HEK293 (cell line): ENCODE results near the gene SPTBN2.

ENCODE experiments used
- CTCF ChIA-PET: fragments of 350-600 bp; formaldehyde crosslinking; extraction: SDS; loops from one replicate; lab custom pipeline; 2021; ENCODE audit warnings: antibody characterized with exemption; lab: Yijun Ruan, JAX
- POLR2A ChIA-PET: fragments of 300-600 bp; formaldehyde crosslinking; extraction: SDS; loops from one replicate; lab custom pipeline; 2020; ENCODE audit warnings: antibody characterized with exemption, inconsistent platforms; lab: Yijun Ruan, JAX
- H3K27ac ChIP-seq: fragments of 200-500 bp; sonication (Bioruptor generic); 2 replicates; pipeline ENCODE4 v1.5.1; 2014; ENCODE audit warnings: low read depth, low read length, control low read depth, inconsistent platforms; ENCODE audit errors: extremely low read depth
- H3K36me3 ChIP-seq, 2 experiments: fragments of 200-500 bp in 1 of 2; sonication (Bioruptor generic) in 1 of 2; 1 replicate in 1 of 2; 2 replicates in 1 of 2; pipeline ENCODE4 v1.5.1; 2014 to 2017; ENCODE audit warnings: inconsistent platforms in 2 of 2, low read length in 2 of 2; ENCODE audit not compliant: control insufficient read depth in 2 of 2, insufficient read depth in 1 of 2
- H3K4me1 ChIP-seq: fragments of 200-500 bp; sonication (Bioruptor generic); 2 replicates; pipeline ENCODE4 v1.5.1; 2014; ENCODE audit warnings: mild to moderate bottlenecking, low read length, inconsistent platforms; ENCODE audit not compliant: control insufficient read depth, insufficient read depth
- H3K4me3 ChIP-seq: 2 replicates; pipeline ENCODE4 v1.5.1; 2011; ENCODE audit warnings: low read depth, mild to moderate bottlenecking, control low read depth, low read length, moderate library complexity
- H3K9me3 ChIP-seq: fragments of 200-500 bp; sonication (Bioruptor generic); 2 replicates; pipeline ENCODE4 v1.5.1; 2014; ENCODE audit warnings: low read depth, low read length, inconsistent platforms; ENCODE audit not compliant: control insufficient read depth, insufficient read depth
- GLIS2 ChIP-seq: fragments of 450-650 bp; formaldehyde crosslinking; IDR thresholded peaks from 2 replicates; pipeline ENCODE4 v1.5.1; 2016; ENCODE audit warnings: missing biosample characterization, missing genetic modification characterization
- KLF17 ChIP-seq: fragments of 450-650 bp; formaldehyde crosslinking; IDR thresholded peaks from 2 replicates; pipeline ENCODE4 v1.5.1; 2016; ENCODE audit warnings: missing biosample characterization, missing genetic modification characterization
- MZF1 ChIP-seq: fragments of 450-650 bp; formaldehyde crosslinking; IDR thresholded peaks from 2 replicates; pipeline ENCODE4 v1.5.1; 2017; ENCODE audit warnings: missing biosample characterization, missing genetic modification characterization, borderline replicate concordance
- REST ChIP-seq: fragments of 450-650 bp; formaldehyde crosslinking; IDR thresholded peaks from 2 replicates; pipeline ENCODE4 v1.5.1; 2016; ENCODE audit warnings: missing biosample characterization, missing genetic modification characterization
- SCRT1 ChIP-seq: fragments of 450-650 bp; formaldehyde crosslinking; IDR thresholded peaks from 2 replicates; pipeline ENCODE4 v1.5.1; 2016; ENCODE audit warnings: missing biosample characterization, missing genetic modification characterization, borderline replicate concordance
- SCRT2 ChIP-seq: fragments of 450-650 bp; formaldehyde crosslinking; IDR thresholded peaks from 2 replicates; pipeline ENCODE4 v1.5.1; 2016; ENCODE audit warnings: missing biosample characterization, missing genetic modification characterization
- ZIC2 ChIP-seq: fragments of 450-650 bp; formaldehyde crosslinking; IDR thresholded peaks from 2 replicates; pipeline ENCODE4 v1.5.1; 2016; ENCODE audit warnings: missing biosample characterization, missing genetic modification characterization
- ZNF266 ChIP-seq: fragments of 450-650 bp; formaldehyde crosslinking; IDR thresholded peaks from 2 replicates; pipeline ENCODE4 v1.5.1; 2016; ENCODE audit warnings: missing biosample characterization, missing genetic modification characterization, low read depth
- ZNF335 ChIP-seq: fragments of 450-650 bp; formaldehyde crosslinking; conservative IDR thresholded peaks from 2 replicates; pipeline ENCODE4 v1.5.1; 2016; ENCODE audit warnings: missing biosample characterization, missing genetic modification characterization
- ZNF341 ChIP-seq: fragments of 450-650 bp; formaldehyde crosslinking; IDR thresholded peaks from 2 replicates; pipeline ENCODE4; 2016; ENCODE audit warnings: low read depth, missing biosample characterization, missing genetic modification characterization
- ZNF473 ChIP-seq: fragments of 450-650 bp; formaldehyde crosslinking; IDR thresholded peaks from 2 replicates; pipeline ENCODE4 v1.5.1; 2017; ENCODE audit warnings: missing biosample characterization, missing genetic modification characterization
- ZNF488 ChIP-seq: fragments of 450-650 bp; formaldehyde crosslinking; IDR thresholded peaks from 2 replicates; pipeline ENCODE4 v1.5.1; 2016; ENCODE audit warnings: missing biosample characterization, missing genetic modification characterization
- ZNF510 ChIP-seq: fragments of 450-650 bp; formaldehyde crosslinking; IDR thresholded peaks from 2 replicates; pipeline ENCODE4 v1.5.1; 2018; ENCODE audit warnings: mild to moderate bottlenecking, missing genetic modification characterization, missing biosample characterization; ENCODE audit not compliant: insufficient replicate concordance
- ZNF747 ChIP-seq: fragments of 450-650 bp; formaldehyde crosslinking; IDR thresholded peaks from 2 replicates; pipeline ENCODE4 v1.5.1; 2016; ENCODE audit warnings: missing biosample characterization, missing genetic modification characterization
- ZNF830 ChIP-seq: fragments of 450-650 bp; IDR thresholded peaks from 2 replicates; pipeline ENCODE4 v1.5.0; 2018; ENCODE audit warnings: missing biosample characterization, missing genetic modification characterization, low read depth, mild to moderate bottlenecking, moderate library complexity
- ZNF843 ChIP-seq: fragments of 450-650 bp; formaldehyde crosslinking; IDR thresholded peaks from 2 replicates; pipeline ENCODE4 v1.5.1; 2016; ENCODE audit warnings: missing biosample characterization, missing genetic modification characterization

SPTBN2 gene

GRCh38 chr11:66718320-66718971 lies 10.6 kb downstream of the SPTBN2 start:
- Histone ChIP-seq H3K36me3 (peaks cover under 1 to 55% of the 10 kb centered on the region in 2 experiments; a peak in 2 of 3 replicates), H3K4me3 (no peak overlapping the region), H3K27ac (no peak overlapping the region), H3K4me1 (peaks cover 9% of the 10 kb centered on the region; the same call in 1 of the 2 replicates), H3K9me3 (no peaks in the 10 kb centered on the region)
- TF ChIP-seq ZNF266 (tag by site-specific recombination), result no peak
- peak; percentile 70 for TF ChIP-seq ZIC2 (tag by site-specific recombination)
- ChIA-PET CTCF (interaction anchor here (0.6 to 0.7 kb wide), 2 partner anchors 128 to 166 kb away, joined by 3 to 4 read pairs; no protein-coding TSS in a partner anchor), POLR2A (no interaction called here)

- CTCF ChIA-PET, result interaction anchor here (0.7 kb wide), 1 partner anchor 128 kb away, joined by 3 read pairs; no protein-coding TSS in a partner anchor
- H3K36me3 ChIP-seq, result peaks cover 4 to 60% of the 10 kb centered on the region in 2 experiments; a peak in 2 of 3 replicates
Measured at GRCh38 chr11:66717925-66718319, 11.1 kb downstream of the SPTBN2 start.

GRCh38 chr11:66716996-66717395 lies 12.0 kb downstream of the SPTBN2 start:
- Histone ChIP-seq H3K27ac (no peak overlapping the region), H3K9me3 (no peaks in the 10 kb centered on the region), H3K4me3 (no peak overlapping the region), H3K36me3 (peaks cover 4 to 66% of the 10 kb centered on the region in 2 experiments; a peak in 2 of 3 replicates), H3K4me1 (peaks cover 9% of the 10 kb centered on the region; the same call in 1 of the 2 replicates)
- POLR2A ChIA-PET, result no interaction called here
- CTCF ChIA-PET, result interaction anchor here (0.7 kb wide), 1 partner anchor 9 kb away, joined by 5 read pairs; no protein-coding TSS in a partner anchor
- TF ChIP-seq ZNF335 (tag by site-specific recombination) (no peak), REST (tag by site-specific recombination) (no peak), GLIS2 (no peak), KLF17 (no peak), SCRT2 (tag by site-specific recombination) (no peak), ZNF488 (no peak), ZNF473 (tag by site-specific recombination) (no peak), ZNF830 (tag by site-specific recombination) (no peak), ZNF510 (tag by site-specific recombination) (no peak), SCRT1 (no peak), ZNF341 (tag by site-specific recombination) (no peak), ZNF843 (tag by site-specific recombination) (no peak)

More at GRCh38 chr11:66717925-66718319, 11.1 kb downstream of the SPTBN2 start:
- POLR2A ChIA-PET, result no interaction called here
- H3K4me3 ChIP-seq, result no peak overlapping the region
- no peak overlapping the region for H3K27ac ChIP-seq
- H3K9me3 ChIP-seq, result no peaks in the 10 kb centered on the region
- H3K4me1 ChIP-seq, result peaks cover 9% of the 10 kb centered on the region; the same call in 1 of the 2 replicates
- TF ChIP-seq MZF1 (tag by site-specific recombination) (no peak), ZNF747 (tag by site-specific recombination) (no peak)
